ENCODE data around the gene NUDT5. TPM values are rescaled to one million over a fixed set of nuclear protein-coding genes. Genes with fewer than 3 reads are reported as not detected.

NUDT5 gene
- total RNA-seq, 4 donors from 2014 or later = 37.2 to 49.2 (median 41.8) TPM

DNA sequence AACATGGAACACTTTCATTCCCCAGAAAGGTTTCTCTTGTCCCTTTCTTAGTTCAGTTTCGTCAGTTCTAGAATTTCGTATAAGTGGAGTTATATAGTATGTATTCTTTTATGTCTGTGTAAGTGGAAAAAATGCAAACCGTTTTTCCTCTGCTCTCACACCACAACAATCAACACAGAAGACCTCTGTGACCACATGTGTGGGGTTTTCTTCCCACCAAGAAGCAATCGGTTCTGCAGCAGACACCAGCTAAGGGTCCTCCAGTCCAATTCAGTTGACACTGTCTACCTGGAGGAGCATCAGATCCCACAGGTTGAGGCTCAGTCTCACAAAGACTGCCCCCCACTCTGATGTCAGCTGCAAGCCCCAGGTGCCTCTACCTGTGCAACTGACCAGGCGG, 6.5 kb upstream of the NUDT5 start:
- no peak for DNase-seq (ENCODE audit: low spot score in 2 of 2)
- H3K4me1 ChIP-seq = peaks cover 12% of the 10 kb centered on the region
- no peak overlapping the region for H3K27ac ChIP-seq
- H3K9me3 ChIP-seq = no peaks in the 10 kb centered on the region
- no peaks in the 10 kb centered on the region for H3K27me3 ChIP-seq
- 77% methylated on average over 5 of the region's 5 CpGs for WGBS
- no peak overlapping the region for H3K4me3 ChIP-seq
- peaks cover 44% of the 10 kb centered on the region for H3K36me3 ChIP-seq
- no peak for TF ChIP-seq EP300 (IDR thresholded peaks at IDR 0.05)
- TF ChIP-seq, protein P1, sequence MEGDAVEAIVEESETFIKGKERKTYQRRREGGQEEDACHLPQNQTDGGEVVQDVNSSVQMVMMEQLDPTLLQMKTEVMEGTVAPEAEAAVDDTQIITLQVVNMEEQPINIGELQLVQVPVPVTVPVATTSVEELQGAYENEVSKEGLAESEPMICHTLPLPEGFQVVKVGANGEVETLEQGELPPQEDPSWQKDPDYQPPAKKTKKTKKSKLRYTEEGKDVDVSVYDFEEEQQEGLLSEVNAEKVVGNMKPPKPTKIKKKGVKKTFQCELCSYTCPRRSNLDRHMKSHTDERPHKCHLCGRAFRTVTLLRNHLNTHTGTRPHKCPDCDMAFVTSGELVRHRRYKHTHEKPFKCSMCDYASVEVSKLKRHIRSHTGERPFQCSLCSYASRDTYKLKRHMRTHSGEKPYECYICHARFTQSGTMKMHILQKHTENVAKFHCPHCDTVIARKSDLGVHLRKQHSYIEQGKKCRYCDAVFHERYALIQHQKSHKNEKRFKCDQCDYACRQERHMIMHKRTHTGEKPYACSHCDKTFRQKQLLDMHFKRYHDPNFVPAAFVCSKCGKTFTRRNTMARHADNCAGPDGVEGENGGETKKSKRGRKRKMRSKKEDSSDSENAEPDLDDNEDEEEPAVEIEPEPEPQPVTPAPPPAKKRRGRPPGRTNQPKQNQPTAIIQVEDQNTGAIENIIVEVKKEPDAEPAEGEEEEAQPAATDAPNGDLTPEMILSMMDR (IDR thresholded peaks at IDR 0.05) = no peak
- no peak for TF ChIP-seq POLR2A (IDR thresholded peaks at IDR 0.05)
- TF ChIP-seq POLR2AphosphoS5 (IDR thresholded peaks at IDR 0.05) = no peak

DNA sequence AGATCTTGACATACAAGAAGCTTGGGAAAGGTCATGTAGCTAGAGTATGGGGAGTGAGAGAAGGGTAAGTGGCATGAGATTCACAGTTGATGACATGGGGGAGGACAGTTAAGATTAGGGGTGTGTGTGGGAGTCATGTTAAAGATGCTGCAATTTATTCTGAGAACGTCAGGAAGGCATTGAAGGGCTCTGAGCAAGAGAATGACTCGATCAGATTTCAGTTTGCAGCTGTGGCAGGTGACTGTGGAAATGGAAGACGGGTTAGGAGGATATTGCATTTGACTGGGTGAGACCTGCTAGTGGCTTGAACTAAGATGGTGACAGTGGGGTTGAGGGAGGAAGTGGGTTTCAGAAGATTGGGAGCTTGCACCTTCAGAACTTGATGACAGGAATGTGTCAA, 5.9 kb upstream of the NUDT5 start:
- no peaks in the 10 kb centered on the region for H3K27me3 ChIP-seq
- H3K27ac ChIP-seq = no peak overlapping the region
- 82% methylated on average over 3 of the region's 3 CpGs for WGBS
- H3K4me3 ChIP-seq = no peak overlapping the region
- H3K36me3 ChIP-seq = peaks cover 44% of the 10 kb centered on the region
- no peak for TF ChIP-seq POLR2AphosphoS5 (IDR thresholded peaks at IDR 0.05)
- TF ChIP-seq EP300 (IDR thresholded peaks at IDR 0.05) = no peak
- TF ChIP-seq, protein P1 (IDR thresholded peaks at IDR 0.05) = no peak
- no peak for TF ChIP-seq POLR2A (IDR thresholded peaks at IDR 0.05)
- H3K4me1 ChIP-seq = peaks cover 19% of the 10 kb centered on the region
- DNase-seq (ENCODE audit: low spot score in 2 of 2) = no peak
- H3K9me3 ChIP-seq = no peaks in the 10 kb centered on the region

DNA sequence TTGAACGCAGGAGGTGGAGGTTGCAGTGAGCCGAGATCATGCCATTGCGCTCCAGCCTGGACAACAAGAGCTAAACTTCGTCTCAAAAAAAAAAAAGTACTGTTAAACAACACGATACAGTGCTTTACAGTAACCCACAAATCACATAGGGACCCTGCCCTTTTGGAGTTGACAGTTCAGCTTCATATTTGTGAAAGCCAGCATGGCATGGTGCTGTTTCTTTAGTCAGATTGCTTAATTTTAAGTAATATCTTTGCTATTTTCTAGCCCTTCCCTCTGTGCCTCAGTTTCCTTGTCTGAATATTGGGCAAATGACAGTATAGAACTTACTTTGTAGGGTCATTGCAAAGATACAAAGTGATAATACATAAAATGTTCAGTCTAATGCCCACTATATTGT, 5.2 kb upstream of the NUDT5 start:
- no peaks in the 10 kb centered on the region for H3K27me3 ChIP-seq
- H3K36me3 ChIP-seq = peaks cover 44% of the 10 kb centered on the region
- no peak overlapping the region for H3K4me3 ChIP-seq
- TF ChIP-seq EP300 (IDR thresholded peaks at IDR 0.05) (no peak), POLR2AphosphoS5 (IDR thresholded peaks at IDR 0.05) (no peak), POLR2A (IDR thresholded peaks at IDR 0.05) (no peak)
- TF ChIP-seq, protein P1 (IDR thresholded peaks at IDR 0.05) = no peak
- H3K27ac ChIP-seq = no peak overlapping the region
- 93% methylated on average over 5 of the region's 5 CpGs for WGBS
- no peak for DNase-seq (ENCODE audit: low spot score in 2 of 2)
- H3K4me1 ChIP-seq = peaks cover 22% of the 10 kb centered on the region
- no peaks in the 10 kb centered on the region for H3K9me3 ChIP-seq

DNA sequence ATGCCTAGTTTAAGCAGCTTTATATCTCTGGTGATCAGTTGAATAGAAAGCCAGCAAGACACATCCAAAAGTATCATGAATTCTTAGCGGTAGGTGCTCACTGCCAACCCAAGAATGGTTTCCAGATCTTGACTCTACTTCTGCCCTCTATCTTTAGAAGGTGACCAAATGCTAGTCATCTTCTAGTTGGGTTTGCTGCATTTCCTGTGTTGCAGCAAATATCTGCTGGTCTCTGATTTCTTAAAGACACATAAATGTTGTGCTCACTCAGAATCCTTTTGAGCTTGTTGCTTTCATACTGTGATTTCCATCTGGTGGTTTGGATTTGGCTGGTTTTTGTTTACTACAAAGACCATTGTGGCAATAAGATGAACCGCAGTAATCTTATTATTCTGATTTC, 2.5 kb upstream of the NUDT5 start:
- no peak overlapping the region for H3K4me3 ChIP-seq
- no peaks in the 10 kb centered on the region for H3K9me3 ChIP-seq
- TF ChIP-seq POLR2AphosphoS5 (IDR thresholded peaks at IDR 0.05) = no peak
- no peak for TF ChIP-seq EP300 (IDR thresholded peaks at IDR 0.05)
- TF ChIP-seq POLR2A (IDR thresholded peaks at IDR 0.05) = no peak
- TF ChIP-seq, protein P1 (IDR thresholded peaks at IDR 0.05) = no peak
- H3K36me3 ChIP-seq = peaks cover 38% of the 10 kb centered on the region
- no peak overlapping the region for H3K27ac ChIP-seq
- no peaks in the 10 kb centered on the region for H3K27me3 ChIP-seq
- no peak for DNase-seq (ENCODE audit: low spot score in 2 of 2)
- H3K4me1 ChIP-seq = peaks cover 41% of the 10 kb centered on the region
- 93% methylated on average over 2 of the region's 2 CpGs for WGBS

DNA sequence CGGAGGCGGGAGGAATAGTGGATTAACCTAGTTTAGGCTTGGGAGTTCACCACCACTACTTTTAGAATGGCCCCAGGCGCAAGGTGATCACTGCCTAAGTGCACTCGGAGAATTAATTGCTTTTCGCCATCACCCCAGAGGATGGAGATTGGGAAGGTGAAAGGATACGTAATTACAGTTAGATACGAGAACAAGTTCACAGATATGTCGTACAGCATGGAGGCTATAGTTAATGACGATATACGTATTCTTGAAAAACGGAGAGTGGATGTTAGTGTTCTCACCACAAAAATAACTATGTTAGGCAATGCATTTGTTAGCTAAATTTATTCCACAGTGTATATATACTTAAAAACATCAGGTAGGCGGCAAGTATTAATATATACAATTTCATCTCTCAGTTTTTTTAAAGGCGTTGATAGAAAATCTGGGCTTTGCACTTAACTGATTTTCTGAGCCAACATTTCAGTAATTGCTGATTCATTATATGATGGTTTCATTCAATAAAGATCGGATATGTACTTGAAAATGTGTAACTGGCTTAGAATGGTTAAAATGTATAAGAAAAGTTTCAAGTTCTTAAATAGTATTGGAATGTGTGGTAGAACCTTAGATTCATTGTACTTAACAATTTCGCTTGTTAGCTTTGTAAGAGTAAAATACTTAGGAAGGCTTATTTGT, 980 bp upstream of the NUDT5 start:
- WGBS = 10% methylated on average over 15 of the region's 15 CpGs
- H3K27ac ChIP-seq = peak overlapping the region; percentile 98
- H3K27me3 ChIP-seq = no peaks in the 10 kb centered on the region
- peaks cover 47% of the 10 kb centered on the region for H3K4me1 ChIP-seq
- H3K36me3 ChIP-seq = peaks cover 26% of the 10 kb centered on the region
- peak overlapping the region; percentile 95 for H3K4me3 ChIP-seq
- DNase-seq (ENCODE audit: low spot score in 2 of 2) = no peak
- TF ChIP-seq EP300 (IDR thresholded peaks at IDR 0.05) (no peak), POLR2AphosphoS5 (IDR thresholded peaks at IDR 0.05) (no peak), POLR2A (IDR thresholded peaks at IDR 0.05) (no peak)
- TF ChIP-seq, protein P1 (IDR thresholded peaks at IDR 0.05) = no peak
- no peaks in the 10 kb centered on the region for H3K9me3 ChIP-seq
